ENCODE measurements around the gene NEK6.

DNA sequence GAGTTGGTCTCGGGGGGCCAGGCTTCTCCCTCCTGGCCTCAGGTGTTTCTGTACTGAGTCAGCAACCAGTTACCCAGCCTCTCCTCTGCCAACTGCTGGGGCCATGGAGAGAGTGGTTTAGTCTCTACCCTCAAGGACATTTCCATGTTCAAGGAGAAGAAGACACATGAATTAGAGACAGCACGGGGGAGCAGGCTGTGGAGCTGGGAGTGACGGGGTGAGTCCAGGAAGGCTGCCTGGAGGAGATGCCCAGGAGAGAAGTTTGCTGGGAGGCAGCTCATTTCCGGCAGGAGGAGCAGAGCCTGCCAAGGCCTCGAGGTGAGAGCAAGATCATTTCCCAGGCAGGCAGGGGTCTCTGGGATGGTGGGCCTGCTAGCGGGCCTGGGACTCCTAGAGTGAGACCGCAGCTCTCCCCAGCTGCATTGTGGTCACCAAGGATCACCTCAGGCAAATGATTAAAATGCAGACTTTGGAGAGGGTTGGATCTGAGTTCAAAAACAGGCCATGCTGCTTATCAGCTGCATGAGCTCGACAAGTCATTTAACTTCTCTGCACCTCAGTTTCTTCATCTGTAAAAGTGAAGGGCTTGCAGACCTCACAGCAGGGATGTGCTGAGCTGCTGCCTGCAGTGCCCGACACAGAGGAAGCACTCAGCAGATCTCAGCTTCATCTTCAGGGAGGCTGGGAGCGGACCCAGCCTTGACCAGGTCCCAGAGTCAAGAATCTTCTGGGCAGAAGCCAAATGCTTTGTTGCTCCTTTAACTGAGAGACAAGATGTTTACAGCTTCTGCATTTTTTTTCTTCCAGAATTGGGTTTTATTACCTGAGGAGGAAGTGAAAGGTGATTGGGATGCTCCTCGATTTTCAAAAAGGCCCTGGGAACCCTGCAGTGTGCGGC, 35.2 kb downstream of the NEK6 start:
- TF ChIP-seq, protein P1, sequence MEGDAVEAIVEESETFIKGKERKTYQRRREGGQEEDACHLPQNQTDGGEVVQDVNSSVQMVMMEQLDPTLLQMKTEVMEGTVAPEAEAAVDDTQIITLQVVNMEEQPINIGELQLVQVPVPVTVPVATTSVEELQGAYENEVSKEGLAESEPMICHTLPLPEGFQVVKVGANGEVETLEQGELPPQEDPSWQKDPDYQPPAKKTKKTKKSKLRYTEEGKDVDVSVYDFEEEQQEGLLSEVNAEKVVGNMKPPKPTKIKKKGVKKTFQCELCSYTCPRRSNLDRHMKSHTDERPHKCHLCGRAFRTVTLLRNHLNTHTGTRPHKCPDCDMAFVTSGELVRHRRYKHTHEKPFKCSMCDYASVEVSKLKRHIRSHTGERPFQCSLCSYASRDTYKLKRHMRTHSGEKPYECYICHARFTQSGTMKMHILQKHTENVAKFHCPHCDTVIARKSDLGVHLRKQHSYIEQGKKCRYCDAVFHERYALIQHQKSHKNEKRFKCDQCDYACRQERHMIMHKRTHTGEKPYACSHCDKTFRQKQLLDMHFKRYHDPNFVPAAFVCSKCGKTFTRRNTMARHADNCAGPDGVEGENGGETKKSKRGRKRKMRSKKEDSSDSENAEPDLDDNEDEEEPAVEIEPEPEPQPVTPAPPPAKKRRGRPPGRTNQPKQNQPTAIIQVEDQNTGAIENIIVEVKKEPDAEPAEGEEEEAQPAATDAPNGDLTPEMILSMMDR (conservative IDR thresholded peaks at IDR 0.05; ENCODE audit: low read depth, low read length) = no peak
- TF ChIP-seq EZH2 (IDR thresholded peaks at IDR 0.05; ENCODE audit: low read length, unreplicated experiment) (no peak), EZH2phosphoT487 (IDR thresholded peaks at IDR 0.05; ENCODE audit: borderline replicate concordance, low read length) (no peak)
